ENCODE data around the gene CRISP3. TPM values are rescaled to one million over a fixed set of nuclear protein-coding genes. Genes with fewer than 3 reads are reported as not detected.

The CRISP3 gene
- total and polyA plus RNA-seq, 2 donors from 2014 or later, result not detected

DNA sequence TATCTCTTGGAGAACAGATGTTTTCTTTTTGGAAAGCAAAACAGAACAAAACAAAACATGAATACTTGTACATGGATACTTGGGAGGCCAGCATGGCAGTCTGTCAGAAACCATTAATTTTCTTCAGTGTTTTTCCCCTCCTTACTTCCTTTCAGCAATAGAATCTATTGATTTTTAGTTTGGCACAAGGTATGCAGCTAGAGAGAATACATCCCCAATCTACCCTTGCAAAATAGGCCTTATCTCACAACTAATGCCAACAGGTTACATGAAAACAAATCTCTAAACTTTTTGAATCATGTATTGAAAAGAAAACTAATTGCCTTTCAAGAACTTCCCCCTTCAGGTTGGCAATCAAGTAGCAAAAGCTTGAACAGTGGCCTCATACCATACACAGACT, 40.1 kb upstream of the CRISP3 start:
- H3K27me3 ChIP-seq (ENCODE audit: control insufficient read depth, insufficient read depth, low read length), result no peaks in the 10 kb centered on the region
- no peaks in the 10 kb centered on the region for H3K36me3 ChIP-seq (ENCODE audit: control insufficient read depth in 2 of 3, insufficient read depth in 3 of 3, low read length in 3 of 3)
- H3K27ac ChIP-seq (ENCODE audit: low read depth in 2 of 2, low read length in 2 of 2), result no peak overlapping the region
- no peaks in the 10 kb centered on the region for H3K9me3 ChIP-seq (ENCODE audit: control insufficient read depth in 2 of 3, insufficient read depth in 1 of 3, low read length in 3 of 3)
- TF ChIP-seq, protein P1, sequence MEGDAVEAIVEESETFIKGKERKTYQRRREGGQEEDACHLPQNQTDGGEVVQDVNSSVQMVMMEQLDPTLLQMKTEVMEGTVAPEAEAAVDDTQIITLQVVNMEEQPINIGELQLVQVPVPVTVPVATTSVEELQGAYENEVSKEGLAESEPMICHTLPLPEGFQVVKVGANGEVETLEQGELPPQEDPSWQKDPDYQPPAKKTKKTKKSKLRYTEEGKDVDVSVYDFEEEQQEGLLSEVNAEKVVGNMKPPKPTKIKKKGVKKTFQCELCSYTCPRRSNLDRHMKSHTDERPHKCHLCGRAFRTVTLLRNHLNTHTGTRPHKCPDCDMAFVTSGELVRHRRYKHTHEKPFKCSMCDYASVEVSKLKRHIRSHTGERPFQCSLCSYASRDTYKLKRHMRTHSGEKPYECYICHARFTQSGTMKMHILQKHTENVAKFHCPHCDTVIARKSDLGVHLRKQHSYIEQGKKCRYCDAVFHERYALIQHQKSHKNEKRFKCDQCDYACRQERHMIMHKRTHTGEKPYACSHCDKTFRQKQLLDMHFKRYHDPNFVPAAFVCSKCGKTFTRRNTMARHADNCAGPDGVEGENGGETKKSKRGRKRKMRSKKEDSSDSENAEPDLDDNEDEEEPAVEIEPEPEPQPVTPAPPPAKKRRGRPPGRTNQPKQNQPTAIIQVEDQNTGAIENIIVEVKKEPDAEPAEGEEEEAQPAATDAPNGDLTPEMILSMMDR (IDR thresholded peaks at IDR 0.05; ENCODE audit: borderline replicate concordance, extremely low read depth, insufficient read depth), result no peak
- no peaks in the 10 kb centered on the region for H3K4me1 ChIP-seq (ENCODE audit: control insufficient read depth in 2 of 3, insufficient read depth in 2 of 3, low read depth in 1 of 3, low read length in 3 of 3)
- DNase-seq, result no peak
- no peak for FAIRE-seq
- H3K9ac ChIP-seq (ENCODE audit: low read length in 3 of 3), result no peak overlapping the region
- no peak overlapping the region for H3K4me3 ChIP-seq (ENCODE audit: low read length in 3 of 3)
- intact Hi-C loops (cut with DNase I), result no loop called here

DNA sequence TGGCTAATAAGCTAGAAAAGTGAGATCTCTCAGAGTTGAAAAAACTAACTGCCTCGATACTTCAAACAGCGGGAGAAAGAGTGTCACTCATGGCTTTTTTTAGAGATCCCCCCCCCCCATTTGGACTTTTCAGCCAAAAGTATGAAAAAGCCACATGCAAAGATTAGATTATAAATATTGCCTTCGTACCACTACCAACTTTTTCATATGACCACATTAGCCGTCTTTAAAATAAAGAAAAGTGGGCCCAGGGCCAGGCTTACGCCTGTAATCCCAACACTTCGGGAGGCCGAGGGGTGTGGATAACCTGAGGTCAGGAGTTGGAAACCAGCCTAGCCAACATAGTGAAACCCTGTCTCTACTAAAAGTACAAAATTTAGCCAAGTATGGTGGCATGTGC, 38.5 kb upstream of the CRISP3 start:
- Histone ChIP-seq H3K4me3 (ENCODE audit: low read length in 3 of 3) (no peak overlapping the region), H3K36me3 (ENCODE audit: control insufficient read depth in 2 of 3, insufficient read depth in 3 of 3, low read length in 3 of 3) (no peaks in the 10 kb centered on the region), H3K4me1 (ENCODE audit: control insufficient read depth in 2 of 3, insufficient read depth in 2 of 3, low read depth in 1 of 3, low read length in 3 of 3) (no peaks in the 10 kb centered on the region), H3K27ac (ENCODE audit: low read depth in 2 of 2, low read length in 2 of 2) (no peak overlapping the region), H3K27me3 (ENCODE audit: control insufficient read depth, insufficient read depth, low read length) (no peaks in the 10 kb centered on the region), H3K9ac (ENCODE audit: low read length in 3 of 3) (no peak overlapping the region), H3K9me3 (ENCODE audit: control insufficient read depth in 2 of 3, insufficient read depth in 1 of 3, low read length in 3 of 3) (no peaks in the 10 kb centered on the region)
- DNase-seq (no peak), FAIRE-seq (no peak)
- TF ChIP-seq, protein P1 (IDR thresholded peaks at IDR 0.05; ENCODE audit: borderline replicate concordance, extremely low read depth, insufficient read depth), result no peak
- intact Hi-C loops (cut with DNase I), result no loop called here

DNA sequence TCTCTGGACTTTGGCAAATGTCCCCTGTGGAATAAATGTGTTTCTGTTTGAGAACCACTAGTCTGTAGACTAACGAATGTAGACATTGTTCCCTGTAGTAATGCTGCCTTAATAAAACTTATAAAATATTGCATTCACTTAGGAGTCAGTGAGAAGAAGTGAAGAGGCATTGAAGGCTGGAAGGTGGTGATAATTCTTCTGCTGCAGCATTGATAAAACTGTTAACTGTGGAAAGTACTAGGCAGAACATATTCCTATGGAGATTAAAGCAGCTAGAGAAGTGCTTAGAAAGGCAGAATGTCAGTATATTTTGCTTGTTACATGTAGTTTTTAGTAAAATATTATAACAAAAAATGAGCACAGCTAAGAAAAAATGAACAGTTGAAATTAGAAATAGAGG, 38.1 kb upstream of the CRISP3 start:
- FAIRE-seq (no peak), DNase-seq (no peak)
- H3K9me3 ChIP-seq (ENCODE audit: control insufficient read depth in 2 of 3, insufficient read depth in 1 of 3, low read length in 3 of 3), result no peaks in the 10 kb centered on the region
- H3K9ac ChIP-seq (ENCODE audit: low read length in 3 of 3), result no peak overlapping the region
- no peak overlapping the region for H3K27ac ChIP-seq (ENCODE audit: low read depth in 2 of 2, low read length in 2 of 2)
- no peaks in the 10 kb centered on the region for H3K27me3 ChIP-seq (ENCODE audit: control insufficient read depth, insufficient read depth, low read length)
- H3K4me1 ChIP-seq (ENCODE audit: control insufficient read depth in 2 of 3, insufficient read depth in 2 of 3, low read depth in 1 of 3, low read length in 3 of 3), result no peaks in the 10 kb centered on the region
- H3K4me3 ChIP-seq (ENCODE audit: low read length in 3 of 3), result no peak overlapping the region
- intact Hi-C loops (cut with DNase I), result no loop called here
- H3K36me3 ChIP-seq (ENCODE audit: control insufficient read depth in 2 of 3, insufficient read depth in 3 of 3, low read length in 3 of 3), result no peaks in the 10 kb centered on the region
- TF ChIP-seq, protein P1 (IDR thresholded peaks at IDR 0.05; ENCODE audit: borderline replicate concordance, extremely low read depth, insufficient read depth), result no peak

DNA sequence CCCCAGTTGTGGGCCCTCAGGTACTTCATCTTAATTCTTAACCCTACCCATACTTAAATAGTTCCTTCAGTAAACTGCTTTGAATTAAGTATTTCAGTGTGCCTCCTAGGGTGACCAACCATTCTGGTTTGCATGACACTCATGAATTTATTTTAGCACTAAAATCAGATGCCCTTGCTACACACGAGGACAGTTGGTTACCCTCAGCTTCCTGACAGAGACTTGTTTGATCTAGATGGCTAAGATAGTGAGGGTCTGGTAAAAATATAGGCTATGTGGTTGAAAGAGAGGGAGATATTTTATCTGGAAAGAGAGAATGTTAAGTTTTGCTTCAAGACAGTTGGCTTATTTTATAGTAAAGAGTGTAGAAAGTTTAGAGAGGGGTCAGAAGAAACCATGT, 32.3 kb upstream of the CRISP3 start:
- DNase-seq (no peak), FAIRE-seq (no peak)
- intact Hi-C loops (cut with DNase I), result no loop called here
- Histone ChIP-seq H3K4me3 (ENCODE audit: low read length in 3 of 3) (no peak overlapping the region), H3K9me3 (ENCODE audit: control insufficient read depth in 2 of 3, insufficient read depth in 1 of 3, low read length in 3 of 3) (no peaks in the 10 kb centered on the region), H3K27ac (ENCODE audit: low read depth in 2 of 2, low read length in 2 of 2) (no peak overlapping the region), H3K27me3 (ENCODE audit: control insufficient read depth, insufficient read depth, low read length) (no peaks in the 10 kb centered on the region), H3K36me3 (ENCODE audit: control insufficient read depth in 2 of 3, insufficient read depth in 3 of 3, low read length in 3 of 3) (no peaks in the 10 kb centered on the region), H3K9ac (ENCODE audit: low read length in 3 of 3) (no peak overlapping the region), H3K4me1 (ENCODE audit: control insufficient read depth in 2 of 3, insufficient read depth in 2 of 3, low read depth in 1 of 3, low read length in 3 of 3) (no peaks in the 10 kb centered on the region)
- TF ChIP-seq, protein P1 (IDR thresholded peaks at IDR 0.05; ENCODE audit: borderline replicate concordance, extremely low read depth, insufficient read depth), result no peak
